Smooth muscle cell (in vitro differentiated cells): ENCODE data around the gene SLA2. TPM values are rescaled to one million over a fixed set of nuclear protein-coding genes. Genes with fewer than 3 reads are reported as not detected.

ENCODE experiments used
- DNase-seq: peaks from one replicate; lab custom pipeline; 2025; ENCODE audit not compliant: unreplicated experiment; lab: John Stamatoyannopoulos, UW
- H2AFZ ChIP-seq: fragments of 200-600 bp; sonication (generic); 2 replicates; pipeline ENCODE4 v1.6.0; 2016; ENCODE audit warnings: antibody characterized with exemption, low read depth, mild to moderate bottlenecking
- H3F3A ChIP-seq: fragments of 200-600 bp; sonication (generic); 2 replicates; pipeline ENCODE4 v1.6.0; 2017; ENCODE audit warnings: antibody characterized with exemption, low read depth
- H3K27ac ChIP-seq: fragments of 200-600 bp; sonication (generic); 2 replicates; pipeline ENCODE4 v1.5.1; 2016; ENCODE audit warnings: low read depth, mild to moderate bottlenecking
- H3K27me3 ChIP-seq: fragments of 200-600 bp; sonication (generic); 2 replicates; pipeline ENCODE4 v1.6.1; 2016; ENCODE audit warnings: low read depth, mild to moderate bottlenecking
- H3K36me3 ChIP-seq: fragments of 200-600 bp; sonication (generic); 2 replicates; pipeline ENCODE4 v1.5.1; 2016; ENCODE audit warnings: low read depth
- H3K4me1 ChIP-seq: fragments of 200-600 bp; sonication (generic); 2 replicates; pipeline ENCODE4 v1.5.1; 2016; ENCODE audit warnings: low read depth
- H3K4me2 ChIP-seq: fragments of 200-600 bp; sonication (generic); 2 replicates; pipeline ENCODE4 v1.6.0; 2016; ENCODE audit warnings: mild to moderate bottlenecking
- H3K4me3 ChIP-seq: fragments of 200-600 bp; sonication (generic); 2 replicates; pipeline ENCODE4 v1.5.1; 2016; ENCODE audit warnings: mild to moderate bottlenecking
- H3K79me2 ChIP-seq: fragments of 200-600 bp; sonication (generic); 2 replicates; pipeline ENCODE4 v1.6.0; 2016; ENCODE audit warnings: low read depth, mild to moderate bottlenecking
- H3K9ac ChIP-seq: fragments of 200-600 bp; sonication (generic); 2 replicates; pipeline ENCODE4 v1.6.0; 2016; ENCODE audit warnings: low read depth
- H3K9me3 ChIP-seq: fragments of 200-600 bp; sonication (generic); replicated peaks from 2 replicates; pipeline ENCODE4 v1.5.1; 2016; ENCODE audit warnings: low read depth
- H4K20me1 ChIP-seq: fragments of 200-600 bp; sonication (generic); 2 replicates; pipeline ENCODE4 v1.6.0; 2016; ENCODE audit warnings: low read depth
- CTCF ChIP-seq: fragments of 200-600 bp; sonication (generic); IDR thresholded peaks from 2 replicates; pipeline ENCODE4 v1.5.1; 2017; ENCODE audit warnings: borderline replicate concordance, mild to moderate bottlenecking, antibody characterized with exemption; ENCODE audit not compliant: insufficient read depth, poor library complexity, severe bottlenecking
- WGBS: methylation state at CpG from one replicate; pipeline ENCODE4 v1.1.7; 2016; ENCODE audit warnings: low lambda C conversion rate; 5-methylcytosine and 5-hydroxymethylcytosine counted together
- polyA plus RNA-seq: library from polyadenylated mRNA; unstranded; fragments of >200 nt; fragmentation: Nextera tagmentation; extraction: Ambion mirVana; gene quantifications from 2 replicates; pipeline ENCODE4 v1.2.1, GENCODE V29; 2016
- total RNA-seq: library from RNA; depleted of rRNA; stranded (reverse); fragments of >200 nt; gene quantifications from 2 replicates; pipeline ENCODE4 v1.2.3, GENCODE V29; 2014

The SLA2 gene
- total and polyA plus RNA-seq, 2 experiments from 2014 or later, result not detected

- no peak for DNase-seq
- H3K4me1 ChIP-seq, result peaks cover 2% of the 10 kb centered on the region
- no peaks in the 10 kb centered on the region for H4K20me1 ChIP-seq
- H2AFZ ChIP-seq, result no peak overlapping the region
- no peak overlapping the region for H3K4me2 ChIP-seq
- TF ChIP-seq CTCF, result no peak
- H3K36me3 ChIP-seq, result no peaks in the 10 kb centered on the region
- no peaks in the 10 kb centered on the region for H3F3A ChIP-seq
- no peak overlapping the region for H3K4me3 ChIP-seq
- no peak overlapping the region for H3K27ac ChIP-seq
- 84% methylated on average over 2 of the region's 2 CpGs for WGBS
- no peak overlapping the region for H3K9ac ChIP-seq
- H3K79me2 ChIP-seq, result no peaks in the 10 kb centered on the region
- H3K27me3 ChIP-seq, result no peaks in the 10 kb centered on the region
- H3K9me3 ChIP-seq, result no peaks in the 10 kb centered on the region
Measured at GRCh38 chr20:36624944-36625324, 21.1 kb downstream of the SLA2 start.

- TF ChIP-seq CTCF, result no peak
- Histone ChIP-seq H2AFZ (no peak overlapping the region), H3K9me3 (no peaks in the 10 kb centered on the region)
Measured at GRCh38 chr20:36624068-36624943, 21.7 kb downstream of the SLA2 start.

GRCh38 chr20:36623444-36623843 is 22.6 kb downstream of the SLA2 start:
- no peak overlapping the region for H3K9ac ChIP-seq
- TF ChIP-seq CTCF, result no peak
- H3K79me2 ChIP-seq, result no peaks in the 10 kb centered on the region
- H3K4me1 ChIP-seq, result no peaks in the 10 kb centered on the region
- H3K4me3 ChIP-seq, result no peak overlapping the region
- 97% methylated on average over 2 of the region's 2 CpGs for WGBS
- DNase-seq, result no peak
- no peak overlapping the region for H3K4me2 ChIP-seq
- no peaks in the 10 kb centered on the region for H3K9me3 ChIP-seq
- H3F3A ChIP-seq, result no peaks in the 10 kb centered on the region
- H3K27ac ChIP-seq, result no peak overlapping the region
- no peak overlapping the region for H2AFZ ChIP-seq
- no peaks in the 10 kb centered on the region for H3K27me3 ChIP-seq
- H4K20me1 ChIP-seq, result no peaks in the 10 kb centered on the region
- H3K36me3 ChIP-seq, result no peaks in the 10 kb centered on the region

More at GRCh38 chr20:36624068-36624943, 21.7 kb downstream of the SLA2 start:
- Histone ChIP-seq H3K79me2 (no peaks in the 10 kb centered on the region), H3K9ac (no peak overlapping the region), H3K4me1 (no peaks in the 10 kb centered on the region), H3F3A (no peaks in the 10 kb centered on the region), H3K27me3 (no peaks in the 10 kb centered on the region), H3K36me3 (no peaks in the 10 kb centered on the region), H3K4me2 (no peak overlapping the region), H3K27ac (no peak overlapping the region), H3K4me3 (no peak overlapping the region), H4K20me1 (no peaks in the 10 kb centered on the region)
- no peak for DNase-seq
- 72% methylated on average over 14 of the region's 14 CpGs for WGBS

- no peak for TF ChIP-seq CTCF
- H3K4me2 ChIP-seq, result no peak overlapping the region
- no peak for DNase-seq
- H3K4me1 ChIP-seq, result no peaks in the 10 kb centered on the region
- whole genome bisulfite sequencing, result 97% methylated on average over 5 of the region's 5 CpGs
- no peaks in the 10 kb centered on the region for H3K36me3 ChIP-seq
- no peaks in the 10 kb centered on the region for H3F3A ChIP-seq
- no peaks in the 10 kb centered on the region for H3K27me3 ChIP-seq
- H2AFZ ChIP-seq, result no peak overlapping the region
- no peak overlapping the region for H3K9ac ChIP-seq
- H3K79me2 ChIP-seq, result no peaks in the 10 kb centered on the region
- no peaks in the 10 kb centered on the region for H4K20me1 ChIP-seq
- no peak overlapping the region for H3K27ac ChIP-seq
- H3K9me3 ChIP-seq, result no peaks in the 10 kb centered on the region
- no peak overlapping the region for H3K4me3 ChIP-seq
Measured at GRCh38 chr20:36620917-36621316, 25.1 kb downstream of the SLA2 start.
